Measurements from ENCODE around the gene SLC22A1.
"Not testable (repeated sequence)": the region's sequence is repeated elsewhere in the genome, so short reads cannot be mapped to it uniquely, and the experiment has no call there.

The SLC22A1 gene

GRCh38 chr6:160124605-160125004, 3.0 kb downstream of the SLC22A1 start:
- TF ChIP-seq CTCF (IDR thresholded peaks at IDR 0.05; ENCODE audit: low read depth, low read length): no peak
- no peak for DNase-seq (ENCODE audit: extremely low read depth, low read depth)

- not testable (repeated sequence) for DNase-seq (ENCODE audit: extremely low read depth, low read depth)
These were observed 3.5 kb downstream of the SLC22A1 start for GRCh38 chr6:160125105-160125504.

- no peak for DNase-seq (ENCODE audit: extremely low read depth, low read depth)
- no peak for TF ChIP-seq CTCF (IDR thresholded peaks at IDR 0.05; ENCODE audit: low read depth, low read length)
These were observed 5.9 kb downstream of the SLC22A1 start for GRCh38 chr6:160127270-160128124.

GRCh38 chr6:160128125-160128683, 6.6 kb downstream of the SLC22A1 start:
- TF ChIP-seq CTCF (IDR thresholded peaks at IDR 0.05; ENCODE audit: low read depth, low read length): no peak
- DNase-seq (ENCODE audit: extremely low read depth, low read depth): no peak

- no peak for TF ChIP-seq CTCF (IDR thresholded peaks at IDR 0.05; ENCODE audit: low read depth, low read length)
- no peak for DNase-seq (ENCODE audit: extremely low read depth, low read depth)
These were observed 7.4 kb downstream of the SLC22A1 start for GRCh38 chr6:160128879-160129516.

- no peak for TF ChIP-seq CTCF (IDR thresholded peaks at IDR 0.05; ENCODE audit: low read depth, low read length)
- no peak for DNase-seq (ENCODE audit: extremely low read depth, low read depth)
These were observed 8.4 kb downstream of the SLC22A1 start for GRCh38 chr6:160129881-160130615.

- no peak for DNase-seq (ENCODE audit: extremely low read depth, low read depth)
- no peak for TF ChIP-seq CTCF (IDR thresholded peaks at IDR 0.05; ENCODE audit: low read depth, low read length)
These were observed 9.3 kb downstream of the SLC22A1 start for GRCh38 chr6:160130729-160131484.
